Upper lobe of left lung (tissue), 6 donors: Measurements from ENCODE around the gene MIA3. TPM values are rescaled to one million over a fixed set of nuclear protein-coding genes. Genes with fewer than 3 reads are reported as not detected.

Source experiments
- ATAC-seq, 2 donors: fragments of 200-7000 bp; cut with Tn5 transposase; one replicate each; pipeline ENCODE4 v1.9.1; 2022; ENCODE audit warnings: mild to moderate bottlenecking in 2 of 2, moderate library complexity in 2 of 2; ENCODE audit not compliant: low FRiP score in 2 of 2
- DNase-seq, 2 donors: peaks; one replicate each; pipeline ENCODE4 v3.0.0-alpha.2; 2019 to 2020
- H3K27ac ChIP-seq, 4 donors: fragments of 200-600 bp; sonication (generic); one replicate each; pipeline ENCODE4 v1.5.1; 2016 to 2019
- H3K27me3 ChIP-seq, 4 donors: fragments of 200-600 bp; sonication (generic); one replicate each; pipeline ENCODE4 v1.5.1; 2017 to 2019
- H3K36me3 ChIP-seq, 4 donors: fragments of 200-600 bp; sonication (generic); one replicate each; pipeline ENCODE4 v1.5.1; 2016 to 2019
- H3K4me1 ChIP-seq, 4 donors: fragments of 200-600 bp; sonication (generic); one replicate each; pipeline ENCODE4 v1.5.1; 2018 to 2019
- H3K4me3 ChIP-seq, 4 donors: fragments of 200-600 bp; sonication (generic); one replicate each; pipeline ENCODE4 v1.5.1; 2017 to 2019; ENCODE audit warnings: mild to moderate bottlenecking in 2 of 4, moderate library complexity in 1 of 4
- H3K9me3 ChIP-seq, 4 donors: fragments of 200-600 bp; sonication (generic); one replicate each; pipeline ENCODE4 v1.5.1; 2018 to 2019
- CTCF ChIP-seq, 6 experiments: fragments of 450-650 bp in 4 of 6; fragments of 200-600 bp in 2 of 6; sonication (generic) in 2 of 6; IDR thresholded peaks; one replicate each; pipeline ENCODE4 v1.5.1; 2016 to 2019; ENCODE audit warnings: antibody characterized with exemption in 6 of 6
- EP300 ChIP-seq, 4 donors: sonication (generic); formaldehyde crosslinking; IDR thresholded peaks; one replicate each; pipeline ENCODE4 v1.5.1; 2017; ENCODE audit warnings: antibody characterized with exemption in 4 of 4, control low read depth in 2 of 4
- POLR2A ChIP-seq, 4 donors: fragments of 450-650 bp; IDR thresholded peaks; one replicate each; pipeline ENCODE4 v1.5.1; 2016 to 2017; ENCODE audit warnings: antibody characterized with exemption in 4 of 4, mild to moderate bottlenecking in 2 of 4
- POLR2AphosphoS5 ChIP-seq, 2 donors: sonication (generic); formaldehyde crosslinking; IDR thresholded peaks; one replicate each; pipeline ENCODE4 v1.5.1; 2017; ENCODE audit warnings: antibody characterized with exemption in 2 of 2
- WGBS, 2 donors: methylation state at CpG; one replicate each; pipeline ENCODE4 v1.1.5; 2017 to 2018; 5-methylcytosine and 5-hydroxymethylcytosine counted together
- total RNA-seq, 6 donors: library from RNA; depleted of rRNA in 4 of 6; stranded (reverse); fragments of >200 nt in 4 of 6; gene quantifications; one replicate each; pipeline versions ENCODE4 v1.1.0 to v1.2.1, GENCODE V29; 2016 to 2021
- donor health status: DM: no; HTN: no; CAD: no; lungs with moderate emphysema.
- donor health status: DM: no; HTN: yes; CAD: no; lungs with severe emphysema.

The MIA3 gene
- total RNA-seq, 6 donors from 2014 or later, result 29.6 to 76.0 (median 58.2) TPM

- H3K4me1 ChIP-seq, result peaks cover 4 to 8% (median 5%) of the 10 kb centered on the region in 4 donors
These were observed 86.4 kb downstream of the MIA3 start for GRCh38 chr1:222704260-222704659.

GRCh38 chr1:222706815-222707214 lies 88.9 kb downstream of the MIA3 start:
- Histone ChIP-seq H3K9me3 (no peaks in the 10 kb centered on the region), H3K27ac (no peak overlapping the region), H3K4me3 (no peak overlapping the region), H3K27me3 (no peaks in the 10 kb centered on the region), H3K36me3 (peaks cover under 1 to 11% (median 6%) of the 10 kb centered on the region in 4 donors), H3K4me1 (peaks cover 14 to 27% (median 23%) of the 10 kb centered on the region in 4 donors)
- ATAC-seq (no peak), DNase-seq (no peak)
- 72 to 95% methylated on average over 4 of the region's 4 CpGs for WGBS, 2 donors
- peak in 1 of 6 experiments; percentile 4 for TF ChIP-seq CTCF (IDR thresholded peaks at IDR 0.05)
- TF ChIP-seq POLR2AphosphoS5 (IDR thresholded peaks at IDR 0.05), result no peak

More at GRCh38 chr1:222704260-222704659, 86.4 kb downstream of the MIA3 start:
- Histone ChIP-seq H3K27ac (no peak overlapping the region), H3K9me3 (no peaks in the 10 kb centered on the region), H3K36me3 (peaks cover 3 to 36% (median 20%) of the 10 kb centered on the region in 4 donors), H3K27me3 (no peaks in the 10 kb centered on the region), H3K4me3 (no peak overlapping the region)
- WGBS, 2 donors, result 97 to 100% methylated on average over 1 of the region's 1 CpG
- ATAC-seq, result no peak
- TF ChIP-seq CTCF (IDR thresholded peaks at IDR 0.05) (no peak), POLR2AphosphoS5 (IDR thresholded peaks at IDR 0.05) (no peak), POLR2A (IDR thresholded peaks at IDR 0.05) (no peak)
- DNase-seq, result no peak

- DNase-seq (no peak), ATAC-seq (no peak)
- Histone ChIP-seq H3K4me1 (peaks cover 16 to 38% (median 29%) of the 10 kb centered on the region in 4 donors), H3K4me3 (peak overlapping the region in 1 of 4 donors; percentile 82), H3K36me3 (no peaks in the 10 kb centered on the region), H3K27me3 (no peaks in the 10 kb centered on the region), H3K9me3 (peaks cover 0 to 2% (median 0%) of the 10 kb centered on the region in 4 donors), H3K27ac (peak overlapping the region; percentile 38 to 99 (median 97))
- peak in 1 of 4 donors; percentile 83 for TF ChIP-seq EP300 (IDR thresholded peaks at IDR 0.05)
- no peak for TF ChIP-seq CTCF (IDR thresholded peaks at IDR 0.05)
- 53 to 66% methylated on average over 5 of the region's 5 CpGs for WGBS, 2 donors
These were observed 91.8 kb downstream of the MIA3 start for GRCh38 chr1:222709700-222710153.

GRCh38 chr1:222711319-222712252 lies 93.7 kb downstream of the MIA3 start:
- H3K9me3 ChIP-seq, result peaks cover 0 to 2% (median 0%) of the 10 kb centered on the region in 4 donors
- H3K27me3 ChIP-seq, result no peaks in the 10 kb centered on the region
- peak overlapping the region; percentile 80 to 93 (median 84) for H3K4me3 ChIP-seq
- TF ChIP-seq POLR2AphosphoS5 (IDR thresholded peaks at IDR 0.05), result peak; percentile 21 to 32
- TF ChIP-seq POLR2A (IDR thresholded peaks at IDR 0.05), result peak in 1 of 4 donors; percentile 38
- TF ChIP-seq CTCF (IDR thresholded peaks at IDR 0.05), result no peak
- ATAC-seq (peak; percentile 42 to 71), DNase-seq (peak; percentile 58 to 80)
- H3K27ac ChIP-seq, result peak overlapping the region; percentile 96 to 99 (median 98)
- peaks cover 1 to 18% (median 8%) of the 10 kb centered on the region in 4 donors for H3K36me3 ChIP-seq
- WGBS, 2 donors, result 0 to 1% methylated on average over 34 of the region's 42 CpGs
- H3K4me1 ChIP-seq, result peaks cover 20 to 42% (median 32%) of the 10 kb centered on the region in 4 donors
